Small intestine (tissue), 7 donors: ENCODE data around the gene CRABP1. TPM values are rescaled to one million over a fixed set of nuclear protein-coding genes. Genes with fewer than 3 reads are reported as not detected.

ENCODE experiments used
- DNase-seq, 2 donors: peaks; one replicate each; pipeline versions ENCODE4 v3.0.0 to v3.0.0-alpha.2; 2013
- FAIRE-seq: peaks from 2 replicates; lab custom pipeline; 2012; peaks lifted over from hg19 to GRCh38; lab: Jason Lieb, UNC
- H3K27ac ChIP-seq, 3 donors: one replicate each; pipeline ENCODE4 v1.5.1; 2013; ENCODE audit warnings: low read length in 2 of 3, mild to moderate bottlenecking in 2 of 3, control low read depth in 1 of 3, inconsistent platforms in 1 of 3, low read depth in 1 of 3, moderate library complexity in 1 of 3
- H3K27me3 ChIP-seq, 3 donors: one replicate each; pipeline ENCODE4 v1.6.1; 2013; ENCODE audit warnings: low read length in 3 of 3, inconsistent platforms in 1 of 3; ENCODE audit not compliant: control insufficient read depth in 3 of 3, insufficient read depth in 3 of 3
- H3K36me3 ChIP-seq, 3 donors: one replicate each; pipeline ENCODE4 v1.6.1; 2013; ENCODE audit warnings: low read length in 3 of 3, inconsistent platforms in 1 of 3, low read depth in 1 of 3, mild to moderate bottlenecking in 1 of 3, moderate library complexity in 1 of 3; ENCODE audit not compliant: control insufficient read depth in 3 of 3, insufficient read depth in 2 of 3
- H3K4me1 ChIP-seq, 3 donors: one replicate each; pipeline ENCODE4 v1.6.1; 2013; ENCODE audit warnings: low read length in 2 of 3, inconsistent platforms in 1 of 3, low read depth in 1 of 3, mild to moderate bottlenecking in 1 of 3, moderate library complexity in 1 of 3; ENCODE audit not compliant: control insufficient read depth in 3 of 3, insufficient read depth in 2 of 3
- H3K4me3 ChIP-seq, 3 donors: one replicate each; pipeline ENCODE4 v1.5.1; 2013; ENCODE audit warnings: low read length in 3 of 3, control low read depth in 1 of 3, inconsistent platforms in 1 of 3, low read depth in 1 of 3, mild to moderate bottlenecking in 1 of 3, moderate library complexity in 1 of 3
- H3K9me3 ChIP-seq, 2 donors: one replicate each; pipeline ENCODE4 v1.6.1; 2013; ENCODE audit warnings: low read depth in 1 of 2, low read length in 1 of 2; ENCODE audit not compliant: control insufficient read depth in 2 of 2, insufficient read depth in 1 of 2
- WGBS, 3 donors: extraction: QIAGEN DNeasy Blood & Tissue Kit; methylation state at CpG; one replicate each; pipeline ENCODE4 v1.1.7; 2013; 5-methylcytosine and 5-hydroxymethylcytosine counted together
- polyA plus RNA-seq, 4 donors: library from polyadenylated mRNA; stranded (reverse) in 3 of 4; unstranded in 1 of 4; fragments of 200-250 nt in 3 of 4; fragments of 120-200 nt in 1 of 4; gene quantifications; one replicate each; pipeline versions ENCODE4 v1.2.1 to v1.2.3, GENCODE V29; 2013
- donor health status: healthy with polysubstance abuse.
- donor health status: control.
- donor health status: control.
- donor health status: Bipolar disorder and iron deficiency.
- donor health status: healthy.

The CRABP1 gene
- polyA plus RNA-seq, 4 donors = 10.4 to 16.0 TPM; not detected in 2

- Histone ChIP-seq H3K4me1 (peaks cover 0 to 9% (median 0%) of the 10 kb centered on the region in 3 donors), H3K27me3 (peaks cover 6 to 31% (median 11%) of the 10 kb centered on the region in 3 donors), H3K36me3 (no peaks in the 10 kb centered on the region), H3K27ac (no peak overlapping the region), H3K9me3 (no peaks in the 10 kb centered on the region), H3K4me3 (no peak overlapping the region)
- WGBS, 3 donors = 82 to 86% (median 86%) methylated on average over 9 of the region's 9 CpGs
- FAIRE-seq (no peak), DNase-seq (no peak)
Measured at GRCh38 chr15:78345396-78346125, 5.4 kb downstream of the CRABP1 start.

- no peak for FAIRE-seq
- Histone ChIP-seq H3K36me3 (no peaks in the 10 kb centered on the region), H3K27ac (no peak overlapping the region), H3K4me3 (no peak overlapping the region), H3K9me3 (no peaks in the 10 kb centered on the region), H3K27me3 (peaks cover 0 to 9% (median 2%) of the 10 kb centered on the region in 3 donors), H3K4me1 (no peaks in the 10 kb centered on the region)
- DNase-seq = no peak
- WGBS, 3 donors = 64 to 74% (median 74%) methylated on average over 17 of the region's 17 CpGs
Measured at GRCh38 chr15:78347586-78348543, 7.7 kb downstream of the CRABP1 start.

- DNase-seq = no peak
- Histone ChIP-seq H3K4me3 (no peak overlapping the region), H3K4me1 (no peaks in the 10 kb centered on the region), H3K27me3 (no peaks in the 10 kb centered on the region), H3K36me3 (no peaks in the 10 kb centered on the region), H3K27ac (no peak overlapping the region), H3K9me3 (no peaks in the 10 kb centered on the region)
- no peak for FAIRE-seq
- WGBS, 3 donors = 62 to 84% (median 68%) methylated on average over 4 of the region's 4 CpGs
Measured at GRCh38 chr15:78350058-78350457, 9.9 kb downstream of the CRABP1 start.

- no peaks in the 10 kb centered on the region for H3K4me1 ChIP-seq
- 84 to 90% (median 84%) methylated on average over 3 of the region's 3 CpGs for WGBS, 3 donors
- DNase-seq (no peak), FAIRE-seq (no peak)
- H3K9me3 ChIP-seq = no peaks in the 10 kb centered on the region
- no peaks in the 10 kb centered on the region for H3K27me3 ChIP-seq
- no peaks in the 10 kb centered on the region for H3K36me3 ChIP-seq
- H3K27ac ChIP-seq = no peak overlapping the region
- H3K4me3 ChIP-seq = no peak overlapping the region
Measured at GRCh38 chr15:78351539-78351938, 11.4 kb downstream of the CRABP1 start.

- FAIRE-seq = no peak
- Histone ChIP-seq H3K4me1 (no peaks in the 10 kb centered on the region), H3K9me3 (no peaks in the 10 kb centered on the region), H3K27me3 (no peaks in the 10 kb centered on the region), H3K4me3 (no peak overlapping the region), H3K36me3 (no peaks in the 10 kb centered on the region), H3K27ac (no peak overlapping the region)
- DNase-seq = no peak
- 49 to 71% (median 64%) methylated on average over 4 of the region's 4 CpGs for WGBS, 3 donors
Measured at GRCh38 chr15:78353093-78353492, 12.9 kb downstream of the CRABP1 start.

- no peaks in the 10 kb centered on the region for H3K4me1 ChIP-seq
- H3K9me3 ChIP-seq = no peaks in the 10 kb centered on the region
- no peak overlapping the region for H3K4me3 ChIP-seq
- DNase-seq (no peak), FAIRE-seq (no peak)
- WGBS, 3 donors = 82 to 85% (median 82%) methylated on average over 8 of the region's 8 CpGs
- H3K36me3 ChIP-seq = no peaks in the 10 kb centered on the region
- H3K27ac ChIP-seq = no peak overlapping the region
- H3K27me3 ChIP-seq = no peaks in the 10 kb centered on the region
Measured at GRCh38 chr15:78355177-78355576, 15.0 kb downstream of the CRABP1 start.

GRCh38 chr15:78358102-78358870 lies 18.1 kb downstream of the CRABP1 start:
- no peak for FAIRE-seq
- 47 to 54% (median 49%) methylated on average over 6 of the region's 6 CpGs for WGBS, 3 donors
- DNase-seq = no peak
- no peaks in the 10 kb centered on the region for H3K36me3 ChIP-seq
- no peak overlapping the region for H3K4me3 ChIP-seq
- H3K9me3 ChIP-seq = no peaks in the 10 kb centered on the region
- H3K27ac ChIP-seq = no peak overlapping the region
- no peaks in the 10 kb centered on the region for H3K4me1 ChIP-seq
- H3K27me3 ChIP-seq = peaks cover 0 to 3% (median 0%) of the 10 kb centered on the region in 3 donors
